Parathyroid adenoma (tissue), 2 donors: ENCODE results near the gene RAB3C.
"Not testable (repeated sequence)": the region's sequence is repeated elsewhere in the genome, so short reads cannot be mapped to it uniquely, and the experiment has no call there.

Experiments used
- H2AFZ ChIP-seq: fragments of 300-600 bp; sonication (generic); one replicate; pipeline ENCODE4 v1.7.0; 2017; ENCODE audit warnings: antibody characterized with exemption, mild to moderate bottlenecking
- H3K27ac ChIP-seq: fragments of 300-600 bp; sonication (generic); one replicate; pipeline ENCODE4 v1.7.0; 2017
- H3K27me3 ChIP-seq: fragments of 300-600 bp; sonication (generic); one replicate; pipeline ENCODE4 v1.7.0; 2017; ENCODE audit warnings: low read length; ENCODE audit not compliant: control insufficient read depth, insufficient read depth
- H3K36me3 ChIP-seq: fragments of 300-600 bp; sonication (generic); one replicate; pipeline ENCODE4 v1.7.0; 2017; ENCODE audit warnings: low read length; ENCODE audit not compliant: control insufficient read depth, insufficient read depth
- H3K4me1 ChIP-seq: fragments of 300-600 bp; sonication (generic); one replicate; pipeline ENCODE4 v1.7.0; 2017; ENCODE audit warnings: control low read depth
- H3K4me2 ChIP-seq: fragments of 300-600 bp; sonication (generic); one replicate; pipeline ENCODE4 v1.7.0; 2017; ENCODE audit warnings: low read length
- H3K4me3 ChIP-seq: fragments of 300-600 bp; sonication (generic); one replicate; pipeline ENCODE4 v1.7.0; 2017; ENCODE audit warnings: low read depth, low read length
- H3K79me2 ChIP-seq: fragments of 300-600 bp; sonication (generic); one replicate; pipeline ENCODE4 v1.7.0; 2017; ENCODE audit warnings: control low read depth
- H3K9ac ChIP-seq: fragments of 300-600 bp; sonication (generic); one replicate; pipeline ENCODE4 v1.7.0; 2017; ENCODE audit warnings: mild to moderate bottlenecking
- H3K9me3 ChIP-seq: fragments of 300-600 bp; sonication (generic); one replicate; pipeline ENCODE4 v1.7.0; 2017; ENCODE audit warnings: low read length; ENCODE audit not compliant: control insufficient read depth
- TF ChIP-seq, protein P1 (sequence below): fragments of 300-600 bp; sonication (generic); IDR thresholded peaks from one replicate; pipeline ENCODE4 v1.7.0; 2017; ENCODE audit warnings: antibody characterized with exemption, mild to moderate bottlenecking
- donor health status: primary hyperparathyroidism.

RAB3C gene

DNA sequence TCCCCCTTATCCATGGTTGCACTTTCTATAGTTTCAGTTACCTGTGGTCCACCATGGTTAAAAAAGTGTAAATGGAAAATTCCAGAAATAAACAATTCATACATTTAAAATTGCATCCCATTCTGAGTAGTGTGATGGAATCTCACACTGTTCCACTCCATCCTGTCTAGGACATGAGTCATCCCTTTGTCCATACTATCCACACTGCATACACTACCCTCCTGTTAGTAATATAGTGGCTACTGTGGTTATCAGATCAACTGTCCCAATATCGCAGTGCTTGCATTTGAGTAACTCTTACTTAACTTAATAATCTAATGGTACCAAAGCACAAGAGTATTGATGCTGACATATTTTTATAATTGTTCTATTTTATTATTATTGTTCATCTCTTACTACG lies 100.7 kb downstream of the RAB3C start:
- Histone ChIP-seq H3K36me3 (no peaks in the 10 kb centered on the region), H3K79me2 (no peaks in the 10 kb centered on the region), H3K4me1 (no peaks in the 10 kb centered on the region), H3K4me2 (no peak overlapping the region), H3K27me3 (no peaks in the 10 kb centered on the region), H3K9ac (no peak overlapping the region), H3K27ac (no peak overlapping the region), H2AFZ (no peak overlapping the region), H3K9me3 (no peaks in the 10 kb centered on the region), H3K4me3 (no peak overlapping the region)
- TF ChIP-seq, protein P1, sequence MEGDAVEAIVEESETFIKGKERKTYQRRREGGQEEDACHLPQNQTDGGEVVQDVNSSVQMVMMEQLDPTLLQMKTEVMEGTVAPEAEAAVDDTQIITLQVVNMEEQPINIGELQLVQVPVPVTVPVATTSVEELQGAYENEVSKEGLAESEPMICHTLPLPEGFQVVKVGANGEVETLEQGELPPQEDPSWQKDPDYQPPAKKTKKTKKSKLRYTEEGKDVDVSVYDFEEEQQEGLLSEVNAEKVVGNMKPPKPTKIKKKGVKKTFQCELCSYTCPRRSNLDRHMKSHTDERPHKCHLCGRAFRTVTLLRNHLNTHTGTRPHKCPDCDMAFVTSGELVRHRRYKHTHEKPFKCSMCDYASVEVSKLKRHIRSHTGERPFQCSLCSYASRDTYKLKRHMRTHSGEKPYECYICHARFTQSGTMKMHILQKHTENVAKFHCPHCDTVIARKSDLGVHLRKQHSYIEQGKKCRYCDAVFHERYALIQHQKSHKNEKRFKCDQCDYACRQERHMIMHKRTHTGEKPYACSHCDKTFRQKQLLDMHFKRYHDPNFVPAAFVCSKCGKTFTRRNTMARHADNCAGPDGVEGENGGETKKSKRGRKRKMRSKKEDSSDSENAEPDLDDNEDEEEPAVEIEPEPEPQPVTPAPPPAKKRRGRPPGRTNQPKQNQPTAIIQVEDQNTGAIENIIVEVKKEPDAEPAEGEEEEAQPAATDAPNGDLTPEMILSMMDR = no peak

DNA sequence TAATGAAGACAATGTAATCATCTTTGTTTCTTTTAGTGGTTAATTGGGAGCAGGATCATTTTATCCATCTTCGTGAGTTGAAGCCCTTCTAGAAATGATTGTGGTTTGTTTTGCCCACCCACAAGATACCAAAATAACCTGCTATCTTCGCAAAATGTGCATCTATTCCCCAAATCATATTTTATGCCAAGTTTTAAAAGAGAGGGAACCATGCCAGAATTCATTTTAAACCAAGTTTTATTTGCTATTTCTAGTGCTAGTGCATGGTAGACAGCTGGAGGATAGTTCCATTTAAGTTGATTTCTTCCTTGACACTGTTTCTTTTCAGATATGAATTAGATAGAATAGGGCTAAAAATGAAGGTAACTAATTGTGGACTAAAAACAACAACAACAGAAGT lies 104.2 kb downstream of the RAB3C start:
- Histone ChIP-seq H3K27me3 (no peaks in the 10 kb centered on the region), H3K36me3 (no peaks in the 10 kb centered on the region), H3K79me2 (no peaks in the 10 kb centered on the region), H3K9ac (no peak overlapping the region), H3K4me3 (no peak overlapping the region), H2AFZ (no peak overlapping the region), H3K4me1 (no peaks in the 10 kb centered on the region), H3K27ac (no peak overlapping the region), H3K4me2 (no peak overlapping the region), H3K9me3 (no peaks in the 10 kb centered on the region)
- TF ChIP-seq, protein P1 = no peak

DNA sequence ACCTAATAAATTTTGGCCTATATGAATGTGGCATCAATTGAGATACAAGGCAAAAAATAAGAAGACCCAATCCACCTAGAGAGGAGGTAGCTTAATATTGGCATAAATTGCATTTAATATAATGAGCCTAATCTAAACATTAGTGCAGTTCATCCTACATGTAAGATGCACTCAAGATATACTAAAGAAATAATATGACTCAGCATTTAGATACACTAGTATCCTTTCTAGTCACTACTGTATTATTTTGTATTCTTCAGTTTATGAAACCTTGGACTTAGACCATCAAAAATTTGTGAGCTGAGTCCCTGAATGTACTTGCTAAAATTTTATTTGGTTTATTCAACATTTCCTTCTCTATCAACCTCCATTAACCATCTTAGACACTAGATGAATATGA lies 104.7 kb downstream of the RAB3C start:
- no peak overlapping the region for H3K27ac ChIP-seq
- H3K79me2 ChIP-seq = no peaks in the 10 kb centered on the region
- no peak overlapping the region for H2AFZ ChIP-seq
- H3K9me3 ChIP-seq = no peaks in the 10 kb centered on the region
- no peak overlapping the region for H3K9ac ChIP-seq
- no peaks in the 10 kb centered on the region for H3K27me3 ChIP-seq
- H3K36me3 ChIP-seq = no peaks in the 10 kb centered on the region
- H3K4me3 ChIP-seq = no peak overlapping the region
- H3K4me2 ChIP-seq = no peak overlapping the region
- TF ChIP-seq, protein P1 = no peak
- no peaks in the 10 kb centered on the region for H3K4me1 ChIP-seq

DNA sequence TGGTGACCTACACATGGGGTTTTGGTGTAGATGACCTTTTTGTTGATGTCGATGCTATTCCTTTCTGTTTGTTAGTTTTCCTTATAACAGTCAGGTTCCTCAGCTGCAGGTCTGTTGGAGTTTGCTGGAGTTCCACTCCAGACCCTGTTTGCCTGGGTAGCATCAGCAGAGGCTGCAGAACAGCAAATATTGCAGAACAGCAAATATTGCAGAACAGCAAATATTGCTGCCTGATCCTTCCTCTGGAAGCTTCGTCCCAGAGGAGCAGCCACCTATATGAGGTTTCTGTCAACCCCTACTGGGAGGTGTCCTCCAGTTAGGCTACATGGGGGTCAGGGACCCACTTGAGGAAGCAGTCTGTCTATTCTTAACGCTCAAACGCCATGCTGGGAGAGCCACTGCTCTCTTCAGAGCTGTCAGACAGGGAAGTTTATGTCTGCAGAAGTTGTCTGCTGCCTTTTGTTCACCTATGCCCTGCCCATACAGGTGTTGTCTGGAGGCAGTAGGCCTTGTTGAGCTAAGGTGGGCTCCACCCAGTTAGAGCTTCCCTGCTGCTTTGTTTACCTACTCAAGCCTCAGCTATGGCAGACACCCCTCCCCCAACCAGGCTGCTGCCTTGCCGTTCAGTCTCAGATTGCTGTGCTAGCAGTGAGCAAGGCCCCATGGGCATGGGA lies 116.3 kb downstream of the RAB3C start:
- not testable (repeated sequence) for H2AFZ ChIP-seq, H3K9ac ChIP-seq

DNA sequence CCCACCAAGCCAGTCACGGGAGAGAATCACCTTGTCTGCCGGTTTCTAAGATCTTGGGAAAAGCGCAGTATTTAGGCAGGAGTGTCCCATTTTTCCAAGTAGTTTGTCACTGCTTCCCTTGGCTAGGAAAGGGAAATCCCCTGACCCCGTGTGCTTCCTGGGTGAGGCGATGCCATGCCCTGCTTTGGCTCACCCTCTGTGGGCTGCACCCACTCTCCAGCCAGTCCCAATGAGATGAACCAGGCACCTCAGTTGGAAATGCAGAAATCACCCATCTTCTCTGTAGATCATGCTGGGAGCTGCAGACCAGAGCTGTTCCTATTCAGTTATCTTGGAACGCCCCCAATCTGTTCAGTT lies 116.9 kb downstream of the RAB3C start:
- no peaks in the 10 kb centered on the region for H3K36me3 ChIP-seq
- H3K4me3 ChIP-seq = no peak overlapping the region
- no peaks in the 10 kb centered on the region for H3K27me3 ChIP-seq
- H3K27ac ChIP-seq = no peak overlapping the region
- H2AFZ ChIP-seq = no peak overlapping the region
- TF ChIP-seq, protein P1 = no peak
- no peaks in the 10 kb centered on the region for H3K4me1 ChIP-seq
- H3K9me3 ChIP-seq = no peaks in the 10 kb centered on the region
- H3K79me2 ChIP-seq = no peaks in the 10 kb centered on the region
- no peak overlapping the region for H3K4me2 ChIP-seq
- no peak overlapping the region for H3K9ac ChIP-seq

More for the DNA sequence above, 116.3 kb downstream of the RAB3C start:
- not testable (repeated sequence) for H3K9me3 ChIP-seq, H3K27me3 ChIP-seq, H3K4me2 ChIP-seq, H3K27ac ChIP-seq, H3K36me3 ChIP-seq, H3K79me2 ChIP-seq, H3K4me3 ChIP-seq, H3K4me1 ChIP-seq
